NCI-H1436 (cell line): ENCODE results near the gene TIMM22.

Experiments used
- DNase-seq: peaks from one replicate; lab custom pipeline; 2025; lab: John Stamatoyannopoulos, UW

Gene TIMM22

DNA sequence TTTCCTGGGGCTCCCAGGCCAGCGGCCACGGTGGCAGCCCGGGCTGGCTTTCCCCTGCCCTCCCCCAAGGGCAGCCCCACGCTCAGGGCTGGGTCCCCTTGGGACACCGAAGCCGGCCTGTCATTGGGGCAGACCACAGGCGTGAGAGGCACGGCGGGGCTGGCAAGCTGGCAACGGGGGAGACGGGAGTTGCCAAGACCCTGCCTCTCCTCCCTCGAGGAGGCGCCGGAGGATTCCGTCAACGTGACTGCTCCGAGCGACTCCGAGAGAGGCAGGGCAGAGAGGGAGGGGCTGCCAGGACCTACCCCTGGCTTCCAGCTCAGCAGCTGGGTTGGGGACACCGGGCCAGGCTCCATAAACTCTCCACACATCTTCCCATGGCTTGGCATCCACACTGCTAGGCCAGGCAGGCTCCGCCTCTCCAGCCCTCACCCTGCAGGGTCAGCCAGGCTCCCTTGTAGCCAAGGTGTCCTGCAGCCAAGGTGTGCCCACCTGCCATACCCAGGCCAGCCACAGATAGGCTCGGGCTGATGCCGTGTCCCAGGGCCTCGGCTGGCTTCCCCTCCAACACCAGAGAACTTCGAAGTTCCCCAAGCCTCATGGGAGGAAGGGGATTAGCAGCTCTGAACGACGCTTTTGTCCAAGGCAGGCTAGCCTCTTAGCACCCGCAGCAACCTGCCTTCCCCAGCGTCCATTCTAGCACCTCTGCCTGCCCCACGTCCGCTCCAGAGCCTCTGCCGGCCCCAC is 25.5 kb downstream of the TIMM22 start:
- DNase-seq, result no peak

DNA sequence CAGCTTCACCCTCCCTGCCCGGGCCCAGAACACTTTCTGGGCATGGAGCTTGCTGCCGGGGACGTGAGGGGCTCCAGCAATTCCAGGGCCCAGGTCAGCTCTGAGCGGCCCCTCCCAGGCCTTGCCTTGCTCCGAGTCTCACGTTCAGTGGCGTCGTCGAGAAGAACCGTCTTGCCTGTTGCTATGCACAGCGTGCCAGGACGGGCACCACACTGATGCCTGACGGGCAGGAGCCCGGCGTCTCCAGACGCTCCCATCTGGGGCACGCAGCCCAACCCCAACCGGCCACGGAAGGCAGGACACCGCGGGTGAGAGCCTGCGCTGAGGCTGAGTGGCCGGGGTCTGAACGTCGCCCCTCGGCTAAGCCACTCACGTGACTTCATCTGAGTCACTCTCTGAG is 27.1 kb downstream of the TIMM22 start:
- no peak for DNase-seq

DNA sequence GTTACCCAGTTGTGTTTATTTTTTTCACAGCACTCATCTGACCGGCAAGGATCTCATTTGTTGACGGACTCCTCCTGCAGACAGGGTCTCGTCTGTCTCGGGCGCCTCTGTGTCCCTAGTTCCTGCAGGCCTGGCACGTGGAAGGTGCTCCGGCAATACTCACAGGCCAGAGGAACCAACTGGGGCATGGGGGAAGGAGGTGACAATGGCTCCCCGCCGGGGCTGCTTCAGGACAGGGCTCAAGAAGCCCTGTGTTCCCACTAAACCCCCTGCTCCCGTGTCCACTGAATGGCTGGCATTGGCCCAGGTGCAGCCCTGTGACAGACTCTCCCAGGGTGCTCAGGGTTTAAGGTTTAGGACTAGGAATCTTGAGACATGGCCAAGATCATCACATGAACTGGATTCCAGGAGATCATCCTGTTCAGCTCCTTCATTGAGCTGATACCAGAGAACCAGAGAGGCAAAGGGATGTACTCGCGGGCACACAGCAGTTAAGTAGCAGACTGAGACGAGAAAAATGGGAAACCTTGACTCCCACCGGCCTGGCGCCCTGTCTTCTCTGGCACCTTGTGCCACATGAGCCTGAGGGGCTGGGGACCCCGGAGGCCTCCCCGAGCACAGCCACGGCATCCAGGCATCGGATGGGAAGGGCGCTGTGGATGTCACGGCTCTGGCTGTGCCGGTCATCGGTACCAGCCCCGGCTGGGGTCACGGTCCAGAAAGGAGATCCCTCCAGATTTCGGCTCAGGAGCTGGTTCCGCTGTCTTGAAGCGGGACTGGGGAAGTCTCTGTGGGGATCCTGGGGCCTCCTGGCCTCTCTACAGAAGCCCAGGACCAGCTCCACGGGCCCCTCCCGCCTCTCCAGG is 29.0 kb downstream of the TIMM22 start:
- DNase-seq, result no peak

DNA sequence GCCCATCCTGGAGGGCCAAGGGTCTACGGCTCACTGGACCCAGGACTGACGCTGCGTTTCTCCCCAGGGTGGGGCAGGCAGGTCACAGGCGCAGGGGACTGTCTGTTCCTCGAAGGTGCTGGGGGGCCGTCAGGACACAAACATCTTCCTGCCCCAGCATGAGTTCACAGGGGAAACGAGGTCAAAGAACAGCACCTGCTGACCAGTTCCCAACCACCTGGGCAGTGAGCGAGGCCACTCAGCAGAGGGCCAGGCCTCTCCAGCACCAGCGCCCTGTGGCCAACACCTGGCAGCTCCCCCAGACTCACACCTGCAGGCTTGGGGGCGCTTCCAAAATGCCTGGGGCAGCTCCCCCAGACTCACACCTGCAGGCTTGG is 29.7 kb downstream of the TIMM22 start:
- DNase-seq, result no peak

DNA sequence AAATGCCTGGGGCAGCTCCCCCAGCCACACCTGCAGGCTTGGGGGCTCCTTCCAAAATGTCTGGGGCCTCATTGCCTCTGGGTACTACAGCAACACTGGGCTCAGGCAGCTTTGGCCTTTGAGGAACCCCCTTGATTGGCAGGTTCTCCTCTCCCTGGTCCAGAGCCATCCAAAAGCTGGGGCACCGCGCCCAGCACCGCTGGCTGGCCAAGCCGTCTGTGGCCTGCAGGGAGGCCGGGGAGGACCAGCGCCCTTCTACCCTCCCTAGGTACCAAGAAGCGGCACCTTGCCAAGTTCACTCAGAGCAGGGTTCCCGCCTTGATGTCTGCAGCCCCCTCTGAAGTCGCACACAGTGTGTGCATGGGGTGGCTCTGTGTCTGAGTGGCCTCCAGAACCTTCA is 30.1 kb downstream of the TIMM22 start:
- no peak for DNase-seq

DNA sequence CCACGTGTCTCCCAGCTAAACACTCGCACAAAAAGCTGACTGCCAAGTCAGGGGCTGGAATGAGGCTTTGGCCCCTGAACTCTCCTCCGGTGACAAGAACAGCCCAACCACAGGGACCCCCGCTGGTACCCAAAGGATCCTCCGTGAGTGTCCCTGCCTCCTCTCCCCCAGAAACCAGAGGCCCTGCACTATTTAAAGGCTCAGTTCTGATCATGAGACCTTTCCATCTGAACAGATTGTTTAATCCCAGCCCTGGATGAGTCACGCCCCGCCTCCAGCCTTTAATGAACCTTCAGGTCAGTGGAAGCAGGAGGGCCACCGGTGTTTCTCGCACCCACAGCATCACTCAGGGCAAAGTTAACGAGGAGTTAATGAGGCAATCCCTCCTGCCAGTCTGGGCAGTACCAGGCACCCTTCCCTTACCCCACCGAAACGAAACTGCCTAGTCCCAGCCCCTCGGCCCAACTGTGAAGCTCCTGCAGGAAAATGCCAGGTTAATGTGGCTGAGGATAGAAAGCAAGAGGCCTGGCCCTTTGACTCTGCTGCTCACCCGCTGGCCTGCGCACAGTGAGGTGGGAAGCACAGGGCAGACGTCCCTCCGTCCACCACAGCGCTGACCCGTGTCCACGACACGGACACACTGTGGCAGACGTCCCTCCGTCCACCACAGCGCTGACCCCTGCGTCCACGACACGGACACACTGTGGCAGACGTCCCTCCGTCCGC is 32.4 kb downstream of the TIMM22 start:
- no peak for DNase-seq

GRCh38 chr17:1029922-1030644 is 33.2 kb downstream of the TIMM22 start:
- DNase-seq, result no peak

DNA sequence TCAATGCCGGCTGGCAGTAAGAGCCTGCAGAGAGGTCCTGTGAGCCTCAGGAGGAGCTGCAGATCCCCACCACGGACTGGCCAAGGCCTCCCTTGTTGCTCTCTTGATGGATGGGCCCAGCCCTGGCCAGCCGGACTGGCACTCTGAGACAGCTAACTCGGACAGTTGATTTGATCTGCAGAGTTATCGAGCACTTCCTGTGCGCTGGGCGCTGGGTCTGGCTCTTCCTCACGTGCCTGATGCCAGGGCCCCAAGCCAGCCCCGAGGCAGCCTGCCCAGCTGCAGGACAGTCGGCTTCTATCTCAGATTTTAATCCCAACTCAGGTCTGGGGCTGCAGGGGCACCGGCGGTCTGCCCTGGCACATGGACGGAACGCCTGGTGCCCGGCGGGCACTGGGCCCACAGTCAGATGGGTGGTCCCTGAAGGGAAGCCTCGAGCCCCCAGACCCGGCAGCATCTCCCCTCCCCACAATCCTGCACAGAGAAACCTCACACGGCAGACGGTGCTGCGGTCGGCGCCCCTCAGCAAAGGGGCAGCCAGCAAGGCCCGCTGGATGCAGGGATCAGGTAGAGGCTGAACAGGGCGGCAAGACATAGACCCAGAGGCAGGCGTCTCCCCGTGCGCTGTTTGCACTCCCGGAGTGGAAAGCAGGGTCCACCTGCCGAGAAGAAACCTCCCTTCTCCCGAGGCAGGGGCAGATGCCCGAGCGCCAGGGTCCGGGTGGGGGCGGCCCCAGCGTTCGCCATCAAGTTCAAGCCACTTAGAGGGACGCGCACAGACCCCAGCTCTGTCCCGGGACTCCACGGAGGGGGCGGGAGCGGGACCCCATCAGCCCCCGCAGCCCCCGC is 34.0 kb downstream of the TIMM22 start:
- DNase-seq, result no peak

- no peak for DNase-seq
These were observed 34.8 kb downstream of the TIMM22 start for GRCh38 chr17:1031711-1032110.

DNA sequence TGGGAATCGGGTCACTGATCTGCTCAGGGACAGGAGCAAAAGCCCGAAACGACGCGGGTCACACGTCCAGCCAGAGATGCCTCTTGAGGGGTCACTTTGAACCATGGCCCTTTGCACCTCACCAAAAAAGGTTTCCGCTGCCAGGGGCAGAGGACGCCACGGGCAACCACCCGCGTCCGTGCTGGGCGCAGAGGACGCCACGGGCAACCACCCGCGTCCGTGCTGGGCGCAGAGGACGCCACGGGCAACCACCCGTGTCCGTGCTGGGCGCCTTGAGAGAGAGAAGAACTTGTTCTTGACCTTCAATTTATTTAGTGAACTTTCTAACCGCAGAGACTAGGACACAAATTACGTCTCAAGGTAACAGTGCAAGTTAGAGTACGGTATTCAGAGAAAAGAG is 35.5 kb downstream of the TIMM22 start:
- DNase-seq, result no peak

GRCh38 chr17:1033503-1033902 is 36.6 kb downstream of the TIMM22 start:
- DNase-seq, result no peak

- peak; percentile 56 for DNase-seq
These were observed 37.8 kb downstream of the TIMM22 start for GRCh38 chr17:1034652-1035210.

- no peak for DNase-seq
These were observed 38.7 kb downstream of the TIMM22 start for GRCh38 chr17:1035546-1036170.

GRCh38 chr17:1036171-1036844 is 39.4 kb downstream of the TIMM22 start:
- DNase-seq, result no peak

DNA sequence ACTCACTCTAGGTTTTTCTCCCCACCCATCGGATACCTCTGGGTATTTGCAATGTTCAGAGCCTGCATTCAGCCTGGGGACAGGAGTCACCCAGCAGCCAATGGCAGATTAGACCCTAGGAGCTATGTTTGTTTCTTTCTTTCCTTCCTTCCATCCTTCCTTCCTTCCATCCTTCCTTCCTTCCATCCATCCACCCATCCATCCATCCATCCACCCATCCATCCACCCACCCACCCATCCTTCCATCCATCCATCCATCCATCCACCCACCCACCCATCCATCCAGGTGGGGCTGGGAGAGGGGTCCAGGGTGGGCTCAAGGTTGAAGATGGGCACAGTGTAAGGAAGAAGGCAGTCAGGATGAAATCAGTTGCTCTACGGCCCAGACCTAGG is 39.9 kb downstream of the TIMM22 start:
- no peak for DNase-seq

DNA sequence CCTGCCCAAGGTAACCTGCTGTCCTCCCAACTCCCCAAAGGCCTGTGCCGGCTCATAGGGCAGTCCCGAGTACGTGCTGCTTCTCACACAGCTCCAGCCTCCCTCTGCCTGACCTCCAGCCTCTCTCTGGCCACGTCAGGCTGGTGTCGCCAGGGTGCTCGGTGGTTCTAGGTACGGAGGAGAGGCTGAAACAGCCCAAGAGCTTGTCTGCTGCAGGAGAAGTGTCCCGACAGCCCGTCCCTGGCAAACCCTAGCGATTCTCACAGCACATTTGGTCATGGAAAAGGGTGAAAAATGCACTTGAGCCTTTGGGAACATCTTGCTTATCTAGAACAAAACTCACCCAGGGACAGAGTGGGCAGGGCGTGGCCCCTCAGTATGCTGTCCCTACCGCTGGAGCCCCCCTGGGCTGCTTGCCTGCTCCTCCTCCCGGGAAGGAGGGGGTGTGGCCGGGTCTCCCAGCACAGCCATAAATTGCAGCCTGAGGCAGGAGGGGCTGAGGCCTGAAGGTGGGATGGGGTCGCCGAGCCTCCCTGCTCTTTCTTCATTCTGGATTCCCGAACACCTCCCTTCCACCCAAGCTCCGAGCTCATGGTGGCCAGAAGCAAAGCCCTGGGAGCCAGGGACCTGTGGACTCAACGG is 40.4 kb downstream of the TIMM22 start:
- DNase-seq, result no peak

DNA sequence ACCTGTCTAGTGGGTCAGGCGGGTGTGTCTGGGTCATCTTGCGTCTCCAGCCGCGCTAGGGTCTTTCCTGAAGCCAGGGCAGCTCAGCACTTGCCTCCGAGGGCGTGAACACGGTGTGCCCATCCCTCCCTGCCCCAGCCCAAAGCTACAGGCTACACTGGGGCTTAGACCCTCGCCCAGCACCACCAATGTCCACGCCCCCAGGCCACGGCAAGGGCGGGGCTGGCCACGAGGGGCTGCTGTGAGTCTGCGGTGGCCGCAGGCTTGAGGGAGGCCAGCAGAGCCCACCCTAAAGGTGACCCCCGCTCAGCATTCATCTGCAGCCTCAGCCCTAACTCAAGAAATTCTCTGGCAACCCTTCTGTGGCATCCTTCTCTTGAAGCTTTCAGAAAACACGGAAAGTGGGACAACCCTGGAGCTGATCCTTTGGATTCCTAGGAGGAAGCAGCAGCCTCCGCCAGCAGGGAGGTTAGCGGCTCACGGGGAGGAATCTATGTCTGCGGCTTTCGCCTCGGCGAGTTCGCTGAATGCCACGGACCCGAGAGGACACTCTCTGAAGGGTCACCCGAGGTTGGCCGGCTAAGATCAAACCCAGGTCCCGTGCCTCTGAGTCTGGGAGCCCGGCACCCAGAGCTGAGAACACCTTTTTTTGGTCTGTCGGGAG is 41.7 kb downstream of the TIMM22 start:
- DNase-seq, result no peak

DNA sequence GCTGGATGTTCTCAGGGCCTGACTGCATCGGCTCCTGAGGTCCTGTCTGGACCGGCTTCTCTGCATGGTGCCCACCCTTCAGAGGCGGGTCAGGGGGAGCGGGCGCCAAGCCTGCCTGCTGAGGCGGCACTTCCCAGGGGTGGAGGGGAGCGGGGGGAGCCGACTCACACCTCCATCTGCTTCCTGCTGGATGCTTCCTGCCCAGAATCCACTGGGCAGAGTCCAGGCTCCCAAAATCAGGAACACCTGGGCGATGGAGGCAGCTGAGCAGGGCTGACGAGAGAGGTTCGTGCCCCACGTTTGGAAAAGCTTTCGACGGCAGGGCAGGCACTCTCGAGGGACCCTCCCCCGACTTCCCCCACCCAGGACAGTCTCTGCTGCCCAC is 42.2 kb downstream of the TIMM22 start:
- DNase-seq, result no peak
